Stomach smooth muscle (tissue), 2 donors: ENCODE data around the gene USP25.

Experiments
- H3K27ac ChIP-seq: one replicate; pipeline ENCODE4 v1.7.0; 2013; ENCODE audit warnings: mild to moderate bottlenecking, low read length, inconsistent platforms
- H3K27me3 ChIP-seq, 2 donors: one replicate each; pipeline ENCODE4 v1.7.0; 2013; ENCODE audit warnings: low read length in 2 of 2; ENCODE audit not compliant: insufficient read depth in 2 of 2, control insufficient read depth in 1 of 2
- H3K36me3 ChIP-seq, 2 donors: one replicate each; pipeline ENCODE4 v1.7.0; 2013; ENCODE audit warnings: low read length in 2 of 2; ENCODE audit not compliant: control insufficient read depth in 2 of 2, insufficient read depth in 2 of 2
- H3K4me1 ChIP-seq: one replicate; pipeline ENCODE4 v1.7.0; 2013; ENCODE audit warnings: low read length; ENCODE audit not compliant: control insufficient read depth, insufficient read depth
- H3K4me3 ChIP-seq, 2 donors: one replicate each; pipeline ENCODE4 v1.7.0; 2013; ENCODE audit warnings: low read length in 2 of 2
- H3K9ac ChIP-seq, 2 donors: one replicate each; pipeline ENCODE4 v1.7.0; 2013; ENCODE audit warnings: low read length in 2 of 2, mild to moderate bottlenecking in 1 of 2
- H3K9me3 ChIP-seq, 2 donors: one replicate each; pipeline ENCODE4 v1.7.0; 2013; ENCODE audit warnings: low read length in 2 of 2; ENCODE audit not compliant: control insufficient read depth in 2 of 2
- donor health status: healthy.
- donor health status: Pancreatic carcinoma.

The USP25 gene

GRCh38 chr21:15744926-15745325, 15.1 kb downstream of the USP25 start:
- Histone ChIP-seq H3K4me3 (no peak overlapping the region), H3K27me3 (no peaks in the 10 kb centered on the region), H3K4me1 (peaks cover 12% of the 10 kb centered on the region)

GRCh38 chr21:15748586-15748985, 18.8 kb downstream of the USP25 start:
- H3K4me3 ChIP-seq = no peak overlapping the region
- H3K9ac ChIP-seq = no peak overlapping the region
- no peaks in the 10 kb centered on the region for H3K9me3 ChIP-seq
- no peaks in the 10 kb centered on the region for H3K27me3 ChIP-seq
- H3K36me3 ChIP-seq = no peaks in the 10 kb centered on the region
- no peak overlapping the region for H3K27ac ChIP-seq
- H3K4me1 ChIP-seq = peaks cover 7% of the 10 kb centered on the region

More at GRCh38 chr21:15744926-15745325, 15.1 kb downstream of the USP25 start:
- Histone ChIP-seq H3K36me3 (no peaks in the 10 kb centered on the region), H3K27ac (no peak overlapping the region), H3K9me3 (no peaks in the 10 kb centered on the region), H3K9ac (no peak overlapping the region)

- Histone ChIP-seq H3K4me3 (no peak overlapping the region), H3K9me3 (no peaks in the 10 kb centered on the region), H3K27ac (no peak overlapping the region), H3K36me3 (no peaks in the 10 kb centered on the region), H3K27me3 (no peaks in the 10 kb centered on the region), H3K9ac (no peak overlapping the region), H3K4me1 (peaks cover 7% of the 10 kb centered on the region)
These were observed 19.5 kb downstream of the USP25 start for GRCh38 chr21:15749082-15749860.

- Histone ChIP-seq H3K27me3 (no peaks in the 10 kb centered on the region), H3K4me1 (peaks cover 7% of the 10 kb centered on the region), H3K36me3 (no peaks in the 10 kb centered on the region), H3K4me3 (no peak overlapping the region), H3K9me3 (no peaks in the 10 kb centered on the region), H3K9ac (no peak overlapping the region), H3K27ac (no peak overlapping the region)
These were observed 20.0 kb downstream of the USP25 start for GRCh38 chr21:15749861-15750159.

- no peaks in the 10 kb centered on the region for H3K9me3 ChIP-seq
- peaks cover 7% of the 10 kb centered on the region for H3K4me1 ChIP-seq
- no peak overlapping the region for H3K27ac ChIP-seq
These were observed 21.3 kb downstream of the USP25 start for GRCh38 chr21:15751037-15751436.

GRCh38 chr21:15751546-15751945, 21.8 kb downstream of the USP25 start:
- no peak overlapping the region for H3K4me3 ChIP-seq
- peaks cover 7% of the 10 kb centered on the region for H3K4me1 ChIP-seq
- no peaks in the 10 kb centered on the region for H3K9me3 ChIP-seq
- no peak overlapping the region for H3K9ac ChIP-seq
- H3K27ac ChIP-seq = no peak overlapping the region
- no peaks in the 10 kb centered on the region for H3K27me3 ChIP-seq
- H3K36me3 ChIP-seq = no peaks in the 10 kb centered on the region

More at GRCh38 chr21:15751037-15751436, 21.3 kb downstream of the USP25 start:
- Histone ChIP-seq H3K4me3 (no peak overlapping the region), H3K36me3 (no peaks in the 10 kb centered on the region), H3K9ac (no peak overlapping the region), H3K27me3 (no peaks in the 10 kb centered on the region)

- Histone ChIP-seq H3K4me3 (no peak overlapping the region), H3K9ac (no peak overlapping the region)
These were observed 23.1 kb downstream of the USP25 start for GRCh38 chr21:15752763-15753407.

GRCh38 chr21:15753741-15754140, 24.0 kb downstream of the USP25 start:
- H3K9ac ChIP-seq = no peak overlapping the region
- no peak overlapping the region for H3K27ac ChIP-seq
- H3K36me3 ChIP-seq = no peaks in the 10 kb centered on the region
- H3K9me3 ChIP-seq = no peaks in the 10 kb centered on the region
- no peak overlapping the region for H3K4me3 ChIP-seq
- H3K27me3 ChIP-seq = no peaks in the 10 kb centered on the region
- peaks cover 7% of the 10 kb centered on the region for H3K4me1 ChIP-seq

More at GRCh38 chr21:15752763-15753407, 23.1 kb downstream of the USP25 start:
- Histone ChIP-seq H3K27me3 (no peaks in the 10 kb centered on the region), H3K4me1 (peaks cover 7% of the 10 kb centered on the region), H3K36me3 (no peaks in the 10 kb centered on the region), H3K9me3 (no peaks in the 10 kb centered on the region), H3K27ac (no peak overlapping the region)

- H3K4me1 ChIP-seq = peaks cover 7% of the 10 kb centered on the region
- H3K4me3 ChIP-seq = no peak overlapping the region
- no peak overlapping the region for H3K9ac ChIP-seq
- H3K27me3 ChIP-seq = no peaks in the 10 kb centered on the region
- H3K27ac ChIP-seq = no peak overlapping the region
- H3K9me3 ChIP-seq = no peaks in the 10 kb centered on the region
- H3K36me3 ChIP-seq = no peaks in the 10 kb centered on the region
These were observed 24.9 kb downstream of the USP25 start for GRCh38 chr21:15754640-15755039.

GRCh38 chr21:15755125-15755524, 25.3 kb downstream of the USP25 start:
- Histone ChIP-seq H3K4me1 (peaks cover 4% of the 10 kb centered on the region), H3K9me3 (no peaks in the 10 kb centered on the region), H3K36me3 (no peaks in the 10 kb centered on the region), H3K27ac (no peak overlapping the region), H3K4me3 (no peak overlapping the region), H3K9ac (no peak overlapping the region), H3K27me3 (no peaks in the 10 kb centered on the region)

- no peaks in the 10 kb centered on the region for H3K4me1 ChIP-seq
These were observed 29.7 kb downstream of the USP25 start for GRCh38 chr21:15759469-15759868.

More at GRCh38 chr21:15759469-15759868, 29.7 kb downstream of the USP25 start:
- H3K9ac ChIP-seq = no peak overlapping the region
- no peaks in the 10 kb centered on the region for H3K9me3 ChIP-seq
- H3K27ac ChIP-seq = no peak overlapping the region
- H3K36me3 ChIP-seq = no peaks in the 10 kb centered on the region
- H3K27me3 ChIP-seq = no peaks in the 10 kb centered on the region
- H3K4me3 ChIP-seq = no peak overlapping the region
